GM20431 (cell line): ENCODE data around the gene IPCEF1.

Source experiments
- in situ Hi-C: fragments of 300-500 bp; cut with MseI, MboI; formaldehyde crosslinking; loops from one replicate; pipeline ENCODE4 v1.15.0; 2020; ENCODE audit warnings: low sequenced_read_pairs; ENCODE audit not compliant: unreplicated experiment

IPCEF1 gene

GRCh38 chr6:154356690-154357089 lies at the start of gene IPCEF1:
Gene IPCEF1 (minus strand): TSS chr6:154356803. CDS start chr6:154265947, 90,856 bp downstream.
- in situ Hi-C loops: no loop called here

- in situ Hi-C loops: no loop called here
Measured at GRCh38 chr6:154406301-154406700, 49.7 kb upstream of the IPCEF1 start.

DNA sequence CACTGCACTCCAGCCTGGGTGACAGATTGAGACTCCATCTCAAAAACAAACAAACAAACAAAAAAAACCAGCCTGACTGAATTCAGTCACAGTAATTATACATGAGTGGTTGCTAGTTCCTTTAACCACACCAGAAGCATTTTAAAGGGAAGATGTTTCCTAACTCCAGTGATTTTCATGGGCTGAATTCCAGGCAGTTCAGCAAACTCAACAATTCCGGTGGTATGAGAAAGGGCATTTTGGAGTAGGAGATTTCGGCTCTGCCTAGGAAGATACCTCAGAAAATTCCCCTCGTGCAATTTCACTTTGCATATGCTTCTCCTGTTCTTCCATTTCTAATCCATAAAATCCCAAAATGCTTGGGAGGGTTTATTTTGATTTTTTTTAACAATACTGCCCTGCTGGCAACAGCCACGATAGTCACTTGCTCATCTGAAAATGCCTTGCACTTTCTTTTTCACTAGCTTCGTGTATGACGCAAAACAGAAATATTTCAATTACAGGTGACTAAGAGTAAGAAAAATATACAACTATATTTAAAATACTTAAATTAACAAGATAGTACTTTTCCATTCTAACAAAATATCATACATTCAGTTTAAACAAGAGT lies 48.3 kb upstream of the IPCEF1 start:
- in situ Hi-C loops: no loop called here

DNA sequence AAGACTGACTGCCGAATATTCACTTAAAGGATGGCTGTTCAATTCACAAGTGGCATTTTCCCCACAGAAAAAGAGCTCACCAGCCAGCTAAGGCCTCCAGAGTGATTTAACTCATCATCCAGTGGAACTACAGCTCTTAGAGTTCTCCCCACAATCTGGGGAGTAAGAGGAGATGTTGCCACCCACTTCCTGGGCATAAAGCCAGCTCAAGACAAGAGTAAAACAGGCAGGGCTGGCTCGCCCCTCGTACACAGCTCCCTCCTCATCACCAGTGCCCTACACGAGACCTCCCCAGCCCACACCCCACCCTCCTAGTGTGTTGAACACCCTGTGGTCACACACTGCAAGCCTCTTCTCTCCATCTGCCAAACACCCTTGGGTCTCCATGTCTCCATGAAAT lies 47.2 kb upstream of the IPCEF1 start:
- in situ Hi-C loops: no loop called here

- in situ Hi-C loops: no loop called here
Measured at GRCh38 chr6:154402081-154402780, 45.6 kb upstream of the IPCEF1 start.

- in situ Hi-C loops: no loop called here
Measured at GRCh38 chr6:154399097-154399496, 42.5 kb upstream of the IPCEF1 start.

- in situ Hi-C loops: no loop called here
Measured at GRCh38 chr6:154397491-154398195, 41.0 kb upstream of the IPCEF1 start.

DNA sequence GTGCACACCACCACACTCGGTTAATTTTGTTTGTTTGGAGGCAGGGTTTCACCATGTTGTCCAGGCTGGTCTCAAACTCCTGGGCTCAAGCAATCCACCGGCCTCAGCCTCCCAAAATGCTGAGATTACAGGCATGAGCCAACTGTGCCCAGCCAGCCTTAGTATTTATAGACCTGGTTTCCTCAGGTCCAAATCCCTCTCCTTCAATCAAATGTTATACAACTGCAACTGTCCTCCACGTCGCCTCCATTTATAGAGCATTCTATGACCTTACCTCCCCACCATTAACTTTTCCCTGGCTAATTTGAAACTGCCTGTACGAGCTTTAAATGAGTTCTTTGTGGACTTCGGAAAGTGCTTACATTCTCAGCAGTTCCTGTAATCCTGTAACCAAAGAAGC lies 39.3 kb upstream of the IPCEF1 start:
- in situ Hi-C loops: no loop called here

- in situ Hi-C loops: no loop called here
Measured at GRCh38 chr6:154395316-154395715, 38.7 kb upstream of the IPCEF1 start.

DNA sequence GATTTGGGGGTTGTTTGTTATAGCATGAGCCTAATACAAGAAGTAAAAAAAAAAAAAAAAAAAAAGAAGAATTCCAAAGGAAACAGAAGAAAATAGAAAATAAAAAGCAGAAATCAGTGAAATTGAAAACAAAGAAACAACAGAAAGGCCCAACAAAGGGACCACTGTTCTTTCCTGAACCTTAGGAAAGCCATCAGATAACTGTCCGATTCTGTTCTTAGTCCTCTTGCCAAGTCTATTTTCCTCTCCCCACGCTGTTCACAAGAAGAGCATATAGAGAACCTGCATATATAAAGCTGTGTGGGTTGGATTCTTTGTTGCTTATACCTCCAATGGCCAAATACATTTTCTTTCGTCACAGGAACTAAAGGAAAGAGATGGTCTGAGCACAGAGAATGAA lies 38.0 kb upstream of the IPCEF1 start:
- in situ Hi-C loops: no loop called here

DNA sequence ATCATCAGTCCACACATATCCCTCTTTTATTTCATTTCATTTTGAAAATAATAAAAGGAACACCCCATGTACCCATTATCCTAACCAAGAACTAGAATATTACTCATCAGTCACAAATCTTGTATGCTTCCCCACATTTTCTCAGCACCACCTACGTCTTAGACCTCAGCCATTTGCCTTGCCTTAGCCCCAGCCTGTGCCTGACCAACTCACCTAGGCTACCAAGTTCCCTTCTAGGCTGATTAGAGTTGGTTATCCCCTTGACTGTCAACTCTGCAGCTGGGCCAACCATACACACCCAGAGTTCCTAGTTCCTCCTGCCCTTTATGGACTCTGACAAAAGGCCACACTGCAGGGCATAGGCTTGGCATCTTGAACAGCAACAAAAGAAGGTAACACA lies 33.4 kb upstream of the IPCEF1 start:
- in situ Hi-C loops: no loop called here

DNA sequence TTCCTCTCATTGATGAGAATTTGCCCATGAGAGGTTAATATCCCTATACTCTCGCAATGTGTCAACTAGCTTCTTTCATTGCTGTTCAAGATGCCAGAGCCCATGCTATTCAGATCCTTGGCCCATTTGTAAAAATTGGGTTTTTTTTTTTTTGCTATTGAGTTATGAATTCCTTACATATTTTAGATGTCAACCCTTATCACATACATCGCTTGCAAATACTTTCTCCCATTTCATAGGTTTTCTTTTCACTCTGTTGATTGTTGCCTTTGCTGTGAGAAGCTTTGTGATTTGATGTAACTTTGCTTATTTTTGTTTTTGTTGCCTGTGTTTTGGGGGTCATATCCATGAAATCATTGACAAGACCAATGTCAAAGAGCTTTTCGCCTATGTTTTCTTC lies 32.2 kb upstream of the IPCEF1 start:
- in situ Hi-C loops: no loop called here

GRCh38 chr6:154386848-154387717 lies 30.5 kb upstream of the IPCEF1 start:
- in situ Hi-C loops: no loop called here

- in situ Hi-C loops: no loop called here
Measured at GRCh38 chr6:154384191-154384590, 27.6 kb upstream of the IPCEF1 start.

- in situ Hi-C loops: no loop called here
Measured at GRCh38 chr6:154383273-154383672, 26.7 kb upstream of the IPCEF1 start.

DNA sequence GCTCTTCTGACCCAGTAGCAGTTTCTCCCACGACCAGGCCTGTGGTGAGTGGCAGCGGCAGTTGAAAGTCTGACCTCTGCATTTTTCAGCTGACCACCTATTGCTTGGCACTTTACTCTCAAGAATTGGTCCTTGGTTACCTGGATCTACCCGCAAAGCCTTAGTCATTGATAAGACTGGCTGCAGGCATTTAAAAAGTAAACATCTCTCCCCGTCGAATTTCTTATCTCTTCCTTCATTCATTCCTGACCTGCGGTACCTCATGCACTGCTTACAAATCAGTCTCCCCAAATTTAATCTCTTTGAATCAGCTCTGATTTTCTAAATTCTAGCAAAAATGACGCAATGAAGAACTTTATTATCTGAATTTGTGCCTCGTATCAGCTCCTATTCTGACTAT lies 26.1 kb upstream of the IPCEF1 start:
- in situ Hi-C loops: no loop called here

DNA sequence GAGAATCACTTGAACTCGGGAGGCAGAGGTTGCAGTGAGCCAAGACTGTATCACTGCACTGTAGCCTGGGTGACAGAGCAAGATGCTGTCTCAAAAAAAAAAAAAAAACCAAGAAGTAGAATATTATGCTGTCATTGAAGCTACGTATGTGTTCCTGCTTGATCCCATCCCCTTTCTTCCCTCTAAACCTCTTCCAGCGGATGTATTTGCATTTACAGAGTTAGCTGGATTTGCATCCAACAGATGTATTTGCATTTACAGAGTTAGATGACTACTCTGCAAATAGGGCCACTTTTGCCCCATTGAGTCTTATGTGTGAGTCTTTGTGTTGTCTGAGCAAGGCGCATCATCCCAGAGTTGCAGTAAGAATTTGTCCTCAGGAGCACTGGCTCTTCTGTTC lies 24.9 kb upstream of the IPCEF1 start:
- in situ Hi-C loops: no loop called here

DNA sequence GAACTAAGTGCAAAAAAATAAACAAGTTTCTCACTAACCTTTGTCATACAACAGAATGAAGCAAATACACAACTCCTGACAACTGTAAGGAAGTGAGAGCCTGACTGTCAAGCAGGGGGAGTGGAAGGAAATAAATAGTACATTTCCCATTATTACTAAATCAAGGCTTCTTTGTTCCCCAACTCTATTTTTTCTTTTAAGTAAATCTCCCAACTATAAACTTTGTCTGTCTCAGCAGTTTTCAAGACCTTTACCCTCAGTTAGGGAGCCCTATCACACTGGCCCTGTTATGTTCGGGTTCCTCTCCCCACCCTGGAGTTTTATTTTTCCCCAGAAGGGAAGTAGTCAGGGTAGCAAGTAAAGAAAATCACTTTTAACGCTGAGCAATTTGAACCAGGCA lies 24.1 kb upstream of the IPCEF1 start:
- in situ Hi-C loops: no loop called here

- in situ Hi-C loops: no loop called here
Measured at GRCh38 chr6:154379585-154379984, 23.0 kb upstream of the IPCEF1 start.

- in situ Hi-C loops: no loop called here
Measured at GRCh38 chr6:154378518-154378917, 21.9 kb upstream of the IPCEF1 start.
